ENCODE results near the gene MAML2. TPM values are rescaled to one million over a fixed set of nuclear protein-coding genes. Genes with fewer than 3 reads are reported as not detected.
A peak's percentile ranks its signal among the peaks of the same experiment; 100 is the strongest.

Gene MAML2
- total RNA-seq, 2 experiments from 2014 or later, result 11.8 to 12.5 TPM

DNA sequence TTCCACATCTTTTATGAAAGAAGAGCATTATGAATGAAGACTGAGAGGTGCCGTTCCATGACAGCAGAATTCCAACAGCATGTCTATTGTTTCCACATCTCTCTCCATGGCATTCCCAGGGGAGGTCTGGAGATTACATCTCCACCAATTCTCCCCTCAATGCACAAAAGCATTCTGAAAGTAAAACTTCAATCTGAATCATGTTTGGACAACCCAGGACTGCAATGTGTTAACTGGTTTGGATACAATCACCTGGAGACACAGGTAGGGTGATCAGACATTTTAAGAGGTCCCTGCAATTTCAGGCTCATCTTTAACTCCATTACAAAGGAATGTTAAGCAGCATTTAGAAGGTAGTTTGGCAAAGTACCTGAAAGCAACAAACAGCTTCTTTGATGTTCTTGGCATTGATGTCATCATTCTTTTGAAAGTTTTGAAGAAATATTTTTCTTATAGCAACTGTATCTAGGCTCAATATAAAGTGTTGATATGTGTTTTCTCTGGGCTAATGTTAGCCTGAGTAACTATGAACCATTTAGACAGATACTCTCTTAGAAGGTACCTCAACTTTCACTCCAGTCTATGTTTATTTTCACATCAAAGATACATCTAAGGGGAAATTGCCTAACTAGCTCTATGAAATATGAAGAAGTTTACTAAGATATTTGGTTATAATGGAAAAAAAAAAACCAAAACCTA is 237.6 kb downstream of the MAML2 start:
- no peak overlapping the region for H3K4me3 Mint-ChIP-seq
- H3K9me3 Mint-ChIP-seq, result no peaks in the 10 kb centered on the region
- peaks cover 21% of the 10 kb centered on the region for H3K36me3 Mint-ChIP-seq (ENCODE audit: low read depth)
- H3K27ac Mint-ChIP-seq, result peak overlapping the region; percentile 62
- TF ChIP-seq, protein P1, sequence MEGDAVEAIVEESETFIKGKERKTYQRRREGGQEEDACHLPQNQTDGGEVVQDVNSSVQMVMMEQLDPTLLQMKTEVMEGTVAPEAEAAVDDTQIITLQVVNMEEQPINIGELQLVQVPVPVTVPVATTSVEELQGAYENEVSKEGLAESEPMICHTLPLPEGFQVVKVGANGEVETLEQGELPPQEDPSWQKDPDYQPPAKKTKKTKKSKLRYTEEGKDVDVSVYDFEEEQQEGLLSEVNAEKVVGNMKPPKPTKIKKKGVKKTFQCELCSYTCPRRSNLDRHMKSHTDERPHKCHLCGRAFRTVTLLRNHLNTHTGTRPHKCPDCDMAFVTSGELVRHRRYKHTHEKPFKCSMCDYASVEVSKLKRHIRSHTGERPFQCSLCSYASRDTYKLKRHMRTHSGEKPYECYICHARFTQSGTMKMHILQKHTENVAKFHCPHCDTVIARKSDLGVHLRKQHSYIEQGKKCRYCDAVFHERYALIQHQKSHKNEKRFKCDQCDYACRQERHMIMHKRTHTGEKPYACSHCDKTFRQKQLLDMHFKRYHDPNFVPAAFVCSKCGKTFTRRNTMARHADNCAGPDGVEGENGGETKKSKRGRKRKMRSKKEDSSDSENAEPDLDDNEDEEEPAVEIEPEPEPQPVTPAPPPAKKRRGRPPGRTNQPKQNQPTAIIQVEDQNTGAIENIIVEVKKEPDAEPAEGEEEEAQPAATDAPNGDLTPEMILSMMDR (IDR thresholded peaks at IDR 0.05), result no peak
- intact Hi-C loops (cut with micrococcal nuclease), result no loop called here
- DNase-seq, result no peak
- H3K27me3 Mint-ChIP-seq, result no peaks in the 10 kb centered on the region
- POLR2A ChIA-PET, result no interaction called here
- peak; percentile 63 for ATAC-seq
- peaks cover 46% of the 10 kb centered on the region for H3K4me1 Mint-ChIP-seq (ENCODE audit: low read depth)
- CTCF ChIA-PET, result interaction anchor here (1.0 to 2.8 kb wide), 3 partner anchors 13 to 289 kb away, joined by 3 to 7 read pairs (median 4); no protein-coding TSS in a partner anchor

DNA sequence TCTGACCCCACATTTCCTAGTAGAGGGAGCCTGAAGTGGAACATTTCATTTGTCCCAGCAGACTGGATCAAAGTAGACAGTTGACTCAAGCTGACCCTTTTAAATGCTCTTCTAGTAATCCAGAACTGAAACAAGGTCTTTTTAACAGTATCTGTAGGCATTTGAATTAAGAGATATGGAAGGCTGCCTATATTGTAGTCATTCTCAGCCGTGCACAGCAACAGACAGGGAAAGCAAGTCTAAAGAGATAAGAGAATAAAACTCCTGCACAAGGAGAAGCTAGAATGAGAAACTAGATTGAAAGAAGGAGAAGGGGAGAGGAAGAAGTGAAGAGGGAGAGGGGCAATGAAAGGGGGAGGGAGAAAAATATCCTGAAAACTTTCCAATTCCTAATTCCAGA is 238.5 kb downstream of the MAML2 start:
- ATAC-seq (no peak), DNase-seq (no peak)
- Mint-ChIP-seq H3K4me3 (no peak overlapping the region), H3K4me1 (ENCODE audit: low read depth) (peaks cover 44% of the 10 kb centered on the region), H3K27me3 (no peaks in the 10 kb centered on the region), H3K9me3 (peaks cover 1% of the 10 kb centered on the region), H3K36me3 (ENCODE audit: low read depth) (peaks cover 24% of the 10 kb centered on the region), H3K27ac (no peak overlapping the region)
- TF ChIP-seq, protein P1 (IDR thresholded peaks at IDR 0.05), result no peak
- ChIA-PET CTCF (interaction anchor here (1.4 kb wide), 1 partner anchor 21 kb away, joined by 3 read pairs; no protein-coding TSS in a partner anchor), POLR2A (interaction anchor here (1.1 kb wide), 1 partner anchor 22 kb away, joined by 4 read pairs; no protein-coding TSS in a partner anchor)
- intact Hi-C loops (cut with micrococcal nuclease), result no loop called here

DNA sequence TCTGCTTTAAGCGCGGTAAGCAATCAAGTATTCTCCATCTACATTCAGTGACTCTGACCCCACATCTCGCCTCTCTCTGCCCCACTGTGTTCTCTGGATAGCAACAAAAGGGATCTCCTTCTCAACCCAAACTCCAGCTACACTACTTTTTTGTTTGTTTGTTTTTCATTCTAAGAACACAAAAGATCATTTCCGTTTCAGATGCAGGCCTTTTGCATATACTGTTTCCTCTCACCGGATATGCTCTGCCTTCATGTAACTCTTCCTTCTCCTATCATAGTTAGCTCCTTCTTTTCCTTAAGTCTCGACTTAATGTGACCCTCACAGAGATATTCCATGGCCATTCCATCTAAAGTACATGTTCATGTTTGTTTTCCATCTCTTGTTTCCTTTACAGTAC is 239.3 kb downstream of the MAML2 start:
- TF ChIP-seq, protein P1 (IDR thresholded peaks at IDR 0.05), result no peak
- H3K4me3 Mint-ChIP-seq, result no peak overlapping the region
- H3K4me1 Mint-ChIP-seq (ENCODE audit: low read depth), result peaks cover 51% of the 10 kb centered on the region
- peaks cover 1% of the 10 kb centered on the region for H3K9me3 Mint-ChIP-seq
- DNase-seq (no peak), ATAC-seq (no peak)
- CTCF ChIA-PET, result interaction anchor here (1.4 kb wide), 1 partner anchor 20 kb away, joined by 3 read pairs; no protein-coding TSS in a partner anchor
- no peak overlapping the region for H3K27ac Mint-ChIP-seq
- peaks cover 24% of the 10 kb centered on the region for H3K36me3 Mint-ChIP-seq (ENCODE audit: low read depth)
- POLR2A ChIA-PET, result interaction anchor here (1.1 kb wide), 1 partner anchor 21 kb away, joined by 4 read pairs; no protein-coding TSS in a partner anchor
- intact Hi-C loops (cut with micrococcal nuclease), result no loop called here
- no peaks in the 10 kb centered on the region for H3K27me3 Mint-ChIP-seq

DNA sequence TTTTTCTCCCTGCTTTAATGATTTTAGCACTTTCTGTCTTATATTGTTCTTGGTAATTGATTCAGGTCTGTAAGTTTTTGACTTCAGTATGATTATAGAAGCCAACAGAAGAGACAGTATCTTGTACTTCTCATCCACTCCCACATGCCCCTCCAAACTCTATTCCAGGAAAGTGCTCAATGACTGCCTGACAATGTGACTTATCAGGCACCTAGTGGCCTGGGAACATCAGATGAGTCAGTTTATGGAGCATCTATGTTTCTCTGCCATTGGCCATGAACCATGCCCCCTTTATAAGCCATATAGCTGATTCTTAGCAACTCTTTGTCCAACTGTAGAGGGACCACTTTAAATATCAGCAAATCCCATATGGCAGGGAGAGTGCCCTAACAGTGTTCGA is 239.9 kb downstream of the MAML2 start:
- Mint-ChIP-seq H3K36me3 (ENCODE audit: low read depth) (peaks cover 24% of the 10 kb centered on the region), H3K27me3 (no peaks in the 10 kb centered on the region), H3K4me1 (ENCODE audit: low read depth) (peaks cover 55% of the 10 kb centered on the region), H3K9me3 (peaks cover 1% of the 10 kb centered on the region), H3K27ac (no peak overlapping the region), H3K4me3 (no peak overlapping the region)
- CTCF ChIA-PET, result interaction anchor here (1.0 to 1.3 kb wide), 2 partner anchors 11 kb away, joined by 3 read pairs; no protein-coding TSS in a partner anchor
- POLR2A ChIA-PET, result no interaction called here
- TF ChIP-seq, protein P1 (IDR thresholded peaks at IDR 0.05), result no peak
- intact Hi-C loops (cut with micrococcal nuclease), result no loop called here
- no peak for DNase-seq
- no peak for ATAC-seq

DNA sequence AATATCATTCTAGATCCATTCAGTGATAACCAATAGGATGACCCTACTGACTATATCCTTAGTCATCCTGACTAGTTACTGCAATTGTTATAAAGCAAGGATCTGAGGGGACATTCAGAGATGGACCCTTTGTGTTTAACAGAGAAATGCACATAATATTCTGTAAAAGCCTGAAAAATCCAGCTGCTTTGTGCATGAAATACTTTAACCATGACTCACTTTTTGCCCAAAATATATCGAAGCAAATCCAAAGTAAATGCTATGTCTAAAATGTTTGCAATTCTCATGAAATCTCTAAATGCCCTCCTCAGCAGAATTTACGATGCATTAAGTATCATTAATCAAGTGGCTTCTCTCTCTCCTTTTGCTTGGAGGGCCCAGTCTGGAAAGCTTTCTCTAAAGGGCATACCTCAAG is 240.3 kb downstream of the MAML2 start:
- intact Hi-C loops (cut with micrococcal nuclease), result no loop called here
- H3K27ac Mint-ChIP-seq, result no peak overlapping the region
- TF ChIP-seq, protein P1 (IDR thresholded peaks at IDR 0.05), result no peak
- DNase-seq (no peak), ATAC-seq (no peak)
- H3K4me3 Mint-ChIP-seq, result no peak overlapping the region
- peaks cover 52% of the 10 kb centered on the region for H3K4me1 Mint-ChIP-seq (ENCODE audit: low read depth)
- H3K27me3 Mint-ChIP-seq, result no peaks in the 10 kb centered on the region
- peaks cover 24% of the 10 kb centered on the region for H3K36me3 Mint-ChIP-seq (ENCODE audit: low read depth)
- POLR2A ChIA-PET, result no interaction called here
- H3K9me3 Mint-ChIP-seq, result peaks cover 1% of the 10 kb centered on the region
- CTCF ChIA-PET, result interaction anchor here (1.0 to 1.3 kb wide), 3 partner anchors 11 to 18 kb away, joined by 3 read pairs; no protein-coding TSS in a partner anchor

Data from activated CD8-positive, alpha-beta T cell treated with anti-CD3 and anti-CD28 coated beads for 36 hours (primary cell).